Stimulated activated naive CD4-positive, alpha-beta T cell (primary cell): Measurements from ENCODE around the gene CPNE4.
"Not testable (repeated sequence)": the region's sequence is repeated elsewhere in the genome, so short reads cannot be mapped to it uniquely, and the experiment has no call there.

Experiments used
- DNase-seq, 6 experiments: peaks; one replicate each; lab custom pipeline; 2025; lab: John Stamatoyannopoulos, UW

The CPNE4 gene

DNA sequence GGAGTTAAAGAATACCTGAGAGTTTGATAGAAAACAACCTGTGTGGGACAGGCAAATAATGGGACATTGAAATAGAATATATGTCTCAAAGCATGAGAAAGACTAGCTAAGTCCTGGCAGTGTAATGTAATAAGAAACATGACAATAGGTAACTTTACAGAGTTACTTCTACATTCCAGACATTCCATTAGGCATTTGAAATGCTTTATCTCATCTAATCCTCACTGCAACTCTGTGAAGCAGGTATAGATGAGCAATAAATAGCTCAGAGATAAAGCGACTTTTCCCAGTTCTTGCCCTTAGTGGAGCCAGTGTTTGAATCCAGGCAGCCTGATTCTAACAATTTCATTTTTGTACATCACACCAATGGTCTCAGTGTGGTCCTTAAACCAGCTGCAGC, 76.8 kb downstream of the CPNE4 start:
- no peak for DNase-seq

DNA sequence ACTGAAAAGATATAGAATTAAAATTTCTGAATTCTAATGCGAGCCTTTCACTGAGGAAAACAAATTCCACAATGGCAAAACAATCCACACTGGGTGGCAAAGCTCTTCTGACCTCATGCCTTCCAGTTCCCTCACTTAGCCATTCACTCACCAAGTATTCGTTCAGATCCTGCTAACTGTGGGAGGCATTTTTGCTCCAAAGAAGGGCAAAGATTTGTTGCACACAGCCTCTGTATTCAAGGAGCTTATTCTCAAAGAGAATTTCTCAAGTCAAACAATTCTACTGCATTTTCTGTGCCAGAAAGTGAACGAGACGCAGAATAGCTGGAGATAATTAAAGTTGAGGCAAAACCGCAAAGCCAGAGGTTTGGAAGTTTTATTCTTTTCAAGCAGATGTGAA, 77.3 kb downstream of the CPNE4 start:
- DNase-seq = no peak

DNA sequence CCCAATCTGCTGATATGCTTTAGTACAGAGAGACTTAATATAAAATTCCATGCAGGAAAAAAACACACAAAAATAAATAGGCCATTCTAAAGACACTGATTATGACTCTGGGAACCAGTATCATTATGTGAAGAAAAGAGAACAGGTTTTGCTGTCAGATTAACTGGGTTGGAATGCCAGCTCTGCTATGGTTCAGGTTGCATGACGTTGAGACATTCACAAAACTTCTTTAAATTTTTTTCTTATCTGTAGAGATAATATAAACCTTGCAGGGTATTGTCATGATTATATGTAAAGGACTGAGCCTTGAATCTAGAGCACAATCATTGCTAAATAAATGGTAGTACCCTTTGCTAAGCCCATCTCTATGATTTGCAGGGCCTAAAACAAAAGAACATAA, 86.0 kb downstream of the CPNE4 start:
- DNase-seq = no peak

DNA sequence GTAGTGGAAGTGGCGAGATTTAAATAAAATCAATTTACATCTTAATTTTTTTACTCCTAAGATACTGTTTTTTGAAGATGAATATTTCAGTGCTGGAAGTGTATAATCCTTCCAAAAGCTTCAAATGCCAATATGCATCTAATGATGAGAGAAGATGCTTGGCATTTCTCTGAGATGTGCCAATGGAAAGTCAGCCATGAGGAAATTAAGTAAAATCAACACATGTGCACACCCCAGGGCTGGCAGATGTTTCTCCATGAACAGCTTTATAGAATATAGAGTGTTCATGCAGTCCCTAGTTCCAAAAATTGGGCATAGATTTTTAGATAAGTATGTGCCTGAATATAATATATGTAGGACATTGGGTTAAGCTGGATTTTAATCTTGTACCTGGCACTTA, 90.1 kb downstream of the CPNE4 start:
- no peak for DNase-seq

DNA sequence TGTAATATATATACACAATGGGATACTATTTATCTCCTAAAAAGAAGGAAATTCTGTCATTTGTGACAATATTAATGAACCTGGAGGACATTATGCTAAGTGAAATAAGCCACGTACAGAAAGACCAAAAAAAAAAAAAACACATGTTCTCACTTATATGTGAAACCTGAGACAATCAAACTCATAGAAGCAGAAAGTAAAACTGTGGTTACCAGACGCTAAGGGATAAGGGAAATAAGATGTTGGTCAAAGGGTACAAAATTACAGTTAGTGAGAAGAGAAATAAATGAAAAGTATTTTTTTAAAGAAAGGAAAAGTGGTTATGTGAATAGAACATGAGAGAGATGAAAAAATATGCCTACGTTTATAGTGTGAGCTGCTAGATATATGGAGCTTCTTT, 101.1 kb downstream of the CPNE4 start:
- no peak for DNase-seq

DNA sequence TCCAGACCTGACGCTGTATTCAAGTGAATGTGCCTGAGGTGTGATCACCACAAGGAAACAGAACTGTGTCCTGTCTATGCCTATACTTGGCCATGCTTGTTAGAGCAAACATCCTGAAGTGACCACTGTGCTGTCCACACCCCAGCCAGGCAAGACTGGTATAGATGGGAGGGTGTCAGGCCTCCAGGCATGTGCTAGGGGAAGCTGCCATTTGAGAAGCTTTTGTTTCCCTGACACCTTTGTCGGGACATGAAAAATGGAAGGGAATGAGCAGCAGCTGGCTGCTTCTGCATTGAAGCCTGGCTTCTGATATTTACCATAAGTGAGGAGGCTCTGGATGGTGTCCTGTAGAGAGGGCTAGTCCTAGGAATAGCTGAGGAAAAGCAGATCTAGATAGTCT, 106.2 kb downstream of the CPNE4 start:
- DNase-seq = no peak

DNA sequence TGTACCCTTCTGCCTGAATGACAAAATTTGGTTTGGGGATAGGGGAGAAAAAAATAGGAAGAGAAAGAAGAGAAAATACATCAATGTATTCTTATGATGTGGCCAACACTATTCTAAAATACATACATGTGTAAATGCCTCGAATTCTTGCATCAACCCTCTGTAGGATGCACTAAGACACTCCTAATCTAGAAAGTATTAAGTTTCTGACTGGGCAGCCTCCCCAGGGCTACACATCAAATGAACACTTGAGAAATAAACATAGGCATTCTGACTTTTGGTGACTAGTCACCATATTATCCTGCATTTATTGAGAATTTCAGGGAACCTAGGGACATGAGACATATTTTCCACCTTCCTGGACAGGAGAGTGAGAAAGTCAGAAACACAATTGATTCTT, 109.2 kb downstream of the CPNE4 start:
- DNase-seq = no peak

DNA sequence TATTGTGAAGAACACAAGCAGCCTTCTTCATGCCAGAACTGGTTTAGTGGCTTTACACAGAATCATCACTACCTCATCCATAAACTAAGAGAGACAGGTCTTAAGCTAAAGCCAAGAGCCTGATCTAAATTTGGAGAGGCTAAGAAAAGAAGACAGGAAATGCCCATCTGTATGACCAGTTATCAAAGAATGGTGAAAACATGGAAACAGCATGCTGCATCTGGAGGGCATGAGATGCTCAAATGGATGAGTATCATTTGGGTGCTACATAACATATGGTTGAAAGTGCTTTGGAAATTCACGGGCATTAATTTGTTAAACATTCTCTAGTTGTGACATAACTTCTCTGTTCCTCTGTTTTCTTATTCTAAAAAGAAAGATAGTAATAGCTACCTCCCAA, 112.5 kb downstream of the CPNE4 start:
- no peak for DNase-seq

DNA sequence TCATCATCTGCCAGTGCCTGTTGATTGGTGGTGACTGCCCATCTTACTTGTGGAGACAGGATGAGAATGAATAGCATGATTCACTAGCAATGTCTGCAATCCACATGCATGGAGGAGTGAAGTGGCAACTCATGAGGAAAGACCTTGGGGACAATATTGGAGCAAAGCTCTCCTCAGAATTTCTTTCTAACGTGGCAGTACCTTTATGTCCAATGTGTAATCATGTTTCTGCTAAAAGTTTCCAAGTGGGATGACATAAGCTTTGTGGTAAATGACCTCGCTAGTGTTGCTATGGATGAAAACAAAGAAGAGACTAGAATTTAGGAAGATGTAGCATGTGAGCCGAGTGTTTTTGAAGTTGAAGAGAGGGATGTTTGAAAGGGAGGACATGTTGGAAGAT, 117.8 kb downstream of the CPNE4 start:
- no peak for DNase-seq

DNA sequence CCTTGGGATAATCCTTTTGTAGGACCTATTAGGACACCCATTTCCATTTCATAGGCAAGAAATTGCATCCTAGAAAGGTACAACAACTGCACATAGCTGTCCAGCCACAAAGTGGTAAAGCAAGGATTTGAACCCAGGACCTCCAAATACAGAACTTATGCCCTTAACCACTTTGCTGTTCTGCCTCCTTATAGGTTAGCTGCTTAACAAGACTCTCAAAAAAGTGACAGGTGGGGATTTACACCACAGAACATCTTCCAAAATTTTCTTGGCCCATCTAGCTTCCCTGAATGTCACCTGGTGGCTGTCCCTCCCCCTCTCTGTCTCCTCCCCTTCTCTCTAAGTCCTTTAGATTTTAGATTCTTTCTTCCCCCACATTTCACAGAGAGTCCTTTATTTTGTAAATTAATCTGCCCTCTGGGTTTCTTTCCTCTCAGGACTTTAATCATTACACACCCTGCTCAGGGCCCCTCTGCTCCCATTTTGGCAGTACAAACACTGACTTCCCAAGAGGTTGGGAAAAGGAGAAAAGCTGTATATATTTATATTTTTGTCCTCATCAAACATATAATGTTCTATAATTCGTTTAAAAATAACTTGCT, 120.6 kb downstream of the CPNE4 start:
- no peak for DNase-seq

DNA sequence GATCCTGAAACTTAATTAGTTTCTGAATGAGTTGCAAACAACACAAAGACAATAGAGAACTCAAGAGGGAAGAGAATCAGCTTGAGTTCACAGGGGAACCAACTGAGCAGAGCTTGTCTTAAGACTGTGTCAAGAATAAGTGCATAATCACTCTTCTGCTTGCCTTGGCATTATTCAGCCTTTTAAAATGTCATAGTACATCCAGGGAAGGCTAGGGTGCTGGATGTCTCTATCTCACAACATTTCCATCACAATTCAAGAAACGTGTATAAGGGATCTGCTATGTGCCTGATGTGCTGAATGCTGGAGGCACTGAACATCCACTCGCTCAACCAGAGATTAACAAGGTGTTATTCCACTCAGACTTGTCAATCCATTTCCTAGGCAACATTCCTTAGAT, 122.6 kb downstream of the CPNE4 start:
- DNase-seq = no peak

DNA sequence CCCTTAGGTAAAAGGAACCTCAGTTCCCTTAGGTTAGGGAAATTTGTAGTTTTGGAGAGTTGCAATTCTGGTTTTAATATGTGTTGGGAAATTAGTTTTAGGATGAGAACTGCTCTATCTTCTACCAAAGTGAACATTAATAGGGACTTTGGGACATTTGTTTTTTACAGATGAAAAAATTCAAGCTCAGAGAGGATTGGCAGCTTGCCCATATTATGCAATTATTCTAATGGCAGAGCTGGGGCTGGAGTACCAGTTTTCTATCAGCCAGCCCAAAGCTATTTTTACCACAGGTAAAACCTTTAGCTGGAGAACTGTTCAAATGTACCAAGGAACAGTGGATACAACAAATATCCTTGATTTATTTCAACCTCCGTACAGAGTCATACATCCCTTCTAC, 127.0 kb downstream of the CPNE4 start:
- DNase-seq = no peak

DNA sequence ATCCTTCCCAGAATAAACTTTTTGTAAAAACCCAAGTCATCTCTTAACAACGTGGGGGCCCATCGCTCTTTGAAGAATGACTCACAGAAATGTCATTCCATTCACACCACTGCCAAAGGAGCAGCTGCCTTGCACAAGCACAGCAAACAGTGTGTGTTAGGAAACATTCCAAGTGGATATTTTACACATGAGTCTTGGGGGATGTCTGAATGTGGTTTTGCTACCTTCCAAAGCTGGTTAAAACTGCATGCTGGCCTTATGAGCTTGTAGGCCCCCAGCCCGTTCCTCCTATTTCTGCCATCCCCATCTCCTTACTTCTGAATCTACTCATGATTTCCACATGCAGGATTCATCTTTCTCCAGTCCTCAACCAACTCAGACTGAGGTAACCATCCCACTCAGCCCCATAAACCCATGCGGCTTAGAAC, 130.8 kb downstream of the CPNE4 start:
- DNase-seq = no peak

DNA sequence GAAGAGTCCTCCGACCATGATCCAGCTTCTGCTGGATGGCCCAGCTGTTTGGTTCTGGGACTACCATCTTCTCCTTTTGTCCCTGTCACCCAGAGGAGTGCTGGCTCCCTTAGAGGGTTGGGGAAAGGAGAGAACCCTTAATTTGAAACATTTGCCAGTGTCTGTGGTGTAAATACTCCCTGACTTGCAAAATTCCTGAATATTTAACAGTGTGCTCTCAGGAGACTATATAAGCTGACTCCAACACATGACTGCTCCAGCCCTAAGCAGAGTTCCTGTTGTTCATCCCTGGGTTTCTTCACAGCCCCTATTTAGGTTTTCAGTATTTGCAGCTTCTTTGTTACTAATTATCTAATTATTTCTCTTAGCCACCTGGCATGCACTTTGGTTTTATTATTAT, 133.1 kb downstream of the CPNE4 start:
- DNase-seq = no peak

DNA sequence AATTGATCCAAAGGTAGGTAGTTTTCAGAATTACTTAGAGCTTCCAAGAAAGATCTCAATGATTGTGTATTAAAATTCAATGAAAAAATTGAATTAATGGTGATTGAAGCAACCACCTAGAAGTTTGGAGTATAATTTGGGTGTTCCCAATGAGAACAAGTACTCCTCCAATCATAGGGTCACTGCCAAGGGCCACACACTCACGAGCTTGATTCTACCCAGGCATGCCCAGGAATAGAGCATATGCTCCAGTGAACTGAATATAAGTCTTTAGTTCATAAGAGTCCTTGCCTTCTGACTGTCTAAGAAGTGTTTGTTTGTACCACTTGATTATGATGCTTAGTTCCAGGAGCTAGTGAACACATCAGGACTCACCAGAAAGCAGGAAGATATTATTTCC, 133.9 kb downstream of the CPNE4 start:
- DNase-seq = no peak

DNA sequence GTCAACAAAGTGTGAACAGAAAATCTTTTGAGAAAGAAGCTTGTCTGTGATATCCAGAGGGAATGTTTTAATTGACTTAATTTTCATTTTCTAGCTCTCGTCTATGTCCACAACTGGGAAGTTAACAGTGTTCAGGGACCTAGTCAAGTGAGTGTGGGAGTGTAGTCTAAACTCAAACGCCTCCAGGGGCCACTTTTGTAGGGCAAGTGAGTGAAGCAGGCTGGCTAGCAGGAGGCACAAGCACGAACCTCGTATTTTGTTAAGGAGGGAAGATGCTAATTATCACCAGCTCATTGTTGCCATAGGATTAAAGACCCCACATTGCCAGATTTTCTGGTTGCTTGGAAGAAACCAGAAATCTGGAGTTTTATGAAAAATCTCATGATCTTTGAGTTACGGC, 135.8 kb downstream of the CPNE4 start:
- no peak for DNase-seq

DNA sequence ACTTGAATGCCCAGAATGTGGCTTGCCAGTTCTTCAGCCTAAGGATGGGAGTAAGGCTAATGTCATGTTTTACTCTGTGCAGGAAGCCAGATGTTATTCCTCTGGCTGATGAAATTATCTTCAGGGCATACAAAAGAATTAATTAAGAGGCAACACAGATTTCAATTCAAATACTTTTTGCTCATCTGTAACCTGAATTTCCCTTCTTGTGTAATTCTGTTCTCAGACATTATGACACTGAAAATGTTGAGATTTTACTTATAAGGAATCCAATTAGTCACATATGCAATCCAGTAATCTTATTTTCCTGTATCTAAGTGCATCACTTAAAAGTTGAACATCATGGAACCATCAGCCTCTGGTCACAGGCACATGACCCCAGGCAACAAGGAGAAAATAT, 136.5 kb downstream of the CPNE4 start:
- no peak for DNase-seq

DNA sequence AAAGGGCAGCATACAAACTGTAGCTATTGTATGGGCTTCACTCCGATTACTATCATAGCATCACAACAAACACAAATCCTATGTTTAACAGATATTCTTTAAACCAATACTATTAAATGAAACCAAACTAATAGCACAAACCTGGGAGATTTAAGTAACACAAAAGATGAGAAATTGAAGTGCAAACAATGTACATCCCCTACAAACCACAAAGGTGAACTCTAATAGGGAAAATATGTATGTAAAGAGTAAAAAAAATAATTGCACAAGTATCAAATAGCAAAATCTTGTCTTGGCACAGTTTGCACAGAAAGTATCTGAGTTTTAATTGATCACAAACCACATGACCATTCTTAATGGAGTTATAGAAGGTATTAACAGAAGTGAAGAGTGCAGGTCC, 138.5 kb downstream of the CPNE4 start:
- no peak for DNase-seq

DNA sequence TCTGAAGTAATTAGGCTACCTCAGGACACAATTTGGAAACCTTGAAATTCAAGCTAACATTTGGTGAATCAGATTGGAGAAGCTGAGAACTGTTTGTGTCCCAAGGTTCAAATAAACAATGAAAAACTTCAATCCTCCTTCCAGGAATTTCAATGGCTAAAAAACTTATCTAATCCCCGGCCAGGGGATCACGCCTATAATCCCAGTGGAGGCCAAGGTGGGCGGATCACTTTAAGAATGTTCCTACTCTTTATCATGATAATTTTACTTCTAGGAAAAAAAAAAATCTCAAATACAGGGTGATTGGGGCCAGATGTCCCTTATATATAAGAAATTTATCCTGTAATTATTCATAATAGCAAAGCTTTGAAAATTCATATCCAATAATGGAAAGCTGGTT, 139.0 kb downstream of the CPNE4 start:
- no peak for DNase-seq

DNA sequence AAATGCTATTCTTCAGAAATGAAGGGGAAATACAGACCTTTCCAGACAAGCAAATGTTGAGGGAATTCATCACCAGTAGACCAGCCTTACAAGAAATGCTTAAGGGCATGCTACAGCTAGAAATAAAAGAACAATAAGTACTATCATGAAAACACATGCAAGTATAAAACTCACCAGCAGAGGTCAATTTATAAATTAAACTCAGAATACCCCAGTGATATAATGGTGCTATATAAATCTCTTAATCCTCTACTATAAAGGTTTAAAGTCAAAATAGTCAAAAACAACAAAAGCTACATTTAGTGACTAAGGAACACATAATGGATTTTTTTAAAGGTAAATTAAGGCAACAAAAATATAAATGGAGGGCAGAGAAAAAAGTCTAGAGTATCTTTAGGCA, 142.5 kb downstream of the CPNE4 start:
- no peak for DNase-seq

DNA sequence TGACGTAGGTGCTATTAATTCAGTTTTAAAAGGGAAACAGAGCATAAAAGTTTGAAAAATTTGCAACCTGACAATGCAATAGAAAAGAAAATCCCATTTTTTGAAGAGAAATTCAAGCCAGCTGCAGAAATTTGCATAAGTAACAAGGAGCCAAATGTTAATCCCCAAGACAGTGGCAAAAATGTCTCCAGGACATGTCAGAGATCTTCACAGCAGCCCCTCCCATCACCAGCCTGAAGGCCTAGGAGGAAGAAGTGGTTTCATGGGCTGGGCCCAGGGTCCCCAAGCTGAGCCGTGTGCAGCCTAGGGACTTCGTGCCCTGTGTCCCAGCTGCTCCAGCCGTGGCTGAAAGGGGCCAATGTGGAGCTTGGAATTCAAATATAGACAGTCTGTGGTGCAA, 148.9 kb downstream of the CPNE4 start:
- not testable (repeated sequence) for DNase-seq

DNA sequence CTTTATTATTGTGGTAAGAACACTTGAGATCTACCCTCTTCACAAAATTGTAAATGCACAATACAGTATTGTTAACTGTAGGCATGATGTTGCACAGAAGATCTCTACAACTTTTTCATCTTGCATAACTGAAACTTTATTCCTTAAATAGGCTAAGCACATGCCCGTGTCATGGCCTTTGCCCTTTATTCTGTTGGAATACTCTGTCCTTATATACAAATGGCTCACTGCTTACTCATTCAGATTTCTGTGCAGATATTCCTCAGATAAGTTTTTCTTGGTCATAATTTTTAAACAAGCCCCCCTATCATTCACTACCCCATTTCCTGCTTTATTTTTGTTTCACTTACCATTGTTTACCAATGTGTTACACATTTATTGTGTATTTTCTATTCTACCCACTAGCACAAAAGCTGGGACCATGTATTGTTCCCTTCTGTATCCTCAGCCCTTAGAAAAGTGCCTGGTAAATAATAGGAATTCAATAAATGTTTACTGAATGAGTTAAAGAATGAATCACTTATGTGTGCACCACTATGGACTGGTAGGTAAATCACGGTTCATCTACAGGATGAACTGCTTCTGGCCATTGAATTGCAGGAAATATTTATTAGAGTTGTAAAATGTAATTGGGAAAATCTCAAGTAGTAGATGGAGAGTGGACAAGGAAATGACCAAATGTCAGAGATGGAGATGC, 151.0 kb downstream of the CPNE4 start:
- no peak for DNase-seq

DNA sequence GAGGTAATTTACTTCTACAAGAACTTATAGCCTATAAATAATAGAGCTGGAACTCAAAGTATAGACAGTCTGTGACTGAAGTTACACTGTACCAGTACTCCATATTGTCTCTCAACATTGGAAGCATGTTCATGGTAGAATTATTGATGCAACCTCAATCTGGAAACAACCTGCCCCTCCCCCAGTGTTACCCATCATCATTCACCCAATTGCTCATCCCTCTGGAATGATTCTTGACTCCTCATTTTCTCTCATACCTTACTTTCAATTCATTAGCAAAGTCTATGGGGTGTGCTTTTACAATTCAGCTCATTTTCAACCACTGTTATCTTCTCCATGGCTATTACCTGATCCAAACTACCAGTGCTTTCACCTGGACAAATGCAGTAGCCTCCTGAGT, 151.7 kb downstream of the CPNE4 start:
- DNase-seq = no peak

DNA sequence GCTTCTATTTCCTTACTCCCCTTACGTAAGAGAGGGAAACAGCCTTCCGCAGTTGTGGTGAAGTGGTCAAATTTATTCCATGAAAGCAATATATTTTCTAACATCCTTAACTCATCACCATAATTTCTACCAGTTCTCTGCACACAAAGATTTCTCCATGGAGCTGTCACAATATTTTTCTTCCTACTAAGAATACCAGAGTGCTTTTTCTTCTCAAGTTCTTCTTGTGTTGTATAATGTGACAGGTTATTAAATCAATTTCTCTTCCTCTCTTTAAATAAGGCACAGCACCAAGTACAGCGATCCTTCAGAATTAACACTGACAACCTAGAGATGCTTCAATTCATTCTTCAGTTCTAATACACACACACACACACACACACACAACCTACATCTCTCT, 153.0 kb downstream of the CPNE4 start:
- no peak for DNase-seq
